Inflammatory macrophage treated with lipopolysaccharide for 4 hours (primary cell): ENCODE results near the gene MAP6D1.
A peak's percentile ranks its signal among the peaks of the same experiment; 100 is the strongest.
"Not testable (repeated sequence)": the region's sequence is repeated elsewhere in the genome, so short reads cannot be mapped to it uniquely, and the experiment has no call there.

Experiments
- DNase-seq: peaks from one replicate; pipeline ENCODE4 v3.0.0-alpha.2; 2020

The MAP6D1 gene

DNA sequence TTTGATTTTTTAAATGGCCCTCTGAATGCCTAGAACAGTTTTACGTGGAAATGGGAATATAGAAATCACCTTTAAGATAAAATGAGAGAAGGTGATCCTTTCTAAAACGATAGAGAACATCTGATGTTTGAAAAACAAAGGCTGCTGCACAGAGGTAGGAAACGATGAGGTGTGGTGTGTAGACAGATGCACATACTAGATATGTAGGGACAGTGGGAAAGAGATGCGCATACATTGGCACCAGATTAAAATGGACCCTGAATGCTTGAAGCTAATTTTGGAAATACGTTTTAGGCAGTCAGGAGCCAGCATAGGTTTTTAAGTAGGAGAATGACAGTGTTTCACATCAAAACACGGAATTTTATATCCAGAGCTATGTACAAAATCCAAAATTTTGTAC is 29.0 kb downstream of the MAP6D1 start:
- DNase-seq: no peak

DNA sequence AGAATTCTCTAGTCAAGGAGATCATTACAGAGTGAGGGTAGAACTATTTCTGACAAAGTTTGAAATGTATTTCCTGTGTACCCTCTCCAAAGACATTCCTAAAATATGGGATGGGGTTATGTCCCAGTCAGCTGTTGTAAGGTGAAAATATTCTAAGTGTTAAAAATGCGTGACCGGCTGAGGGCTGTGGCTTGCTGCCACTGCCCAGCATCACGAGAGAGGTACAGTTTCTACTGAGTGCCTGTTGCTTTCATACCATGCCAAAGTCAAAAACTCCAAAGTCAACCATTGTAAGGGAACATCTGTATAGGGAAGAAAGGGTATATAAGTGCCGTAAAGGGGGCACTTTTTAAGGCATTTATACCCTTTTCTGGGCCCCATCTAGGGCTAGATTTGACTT is 30.9 kb downstream of the MAP6D1 start:
- DNase-seq: no peak

DNA sequence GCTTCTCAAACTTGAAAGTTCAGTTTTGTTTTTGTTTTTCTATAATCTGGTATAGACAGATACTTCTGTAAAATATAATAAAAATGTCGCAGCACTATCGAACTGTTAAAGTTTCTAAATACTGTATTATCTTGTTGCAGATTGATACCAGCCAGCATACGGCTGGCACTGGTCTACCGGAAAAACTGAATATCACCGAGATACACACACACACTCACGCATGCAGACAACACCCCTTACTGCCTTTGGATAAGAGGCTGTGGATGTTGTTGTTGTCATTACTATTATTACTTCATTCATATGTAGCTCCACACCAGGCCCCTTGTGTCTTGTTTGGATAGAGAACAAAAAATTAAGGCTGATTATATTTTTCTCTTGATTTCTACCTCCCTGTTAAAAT is 32.4 kb downstream of the MAP6D1 start:
- DNase-seq: no peak

DNA sequence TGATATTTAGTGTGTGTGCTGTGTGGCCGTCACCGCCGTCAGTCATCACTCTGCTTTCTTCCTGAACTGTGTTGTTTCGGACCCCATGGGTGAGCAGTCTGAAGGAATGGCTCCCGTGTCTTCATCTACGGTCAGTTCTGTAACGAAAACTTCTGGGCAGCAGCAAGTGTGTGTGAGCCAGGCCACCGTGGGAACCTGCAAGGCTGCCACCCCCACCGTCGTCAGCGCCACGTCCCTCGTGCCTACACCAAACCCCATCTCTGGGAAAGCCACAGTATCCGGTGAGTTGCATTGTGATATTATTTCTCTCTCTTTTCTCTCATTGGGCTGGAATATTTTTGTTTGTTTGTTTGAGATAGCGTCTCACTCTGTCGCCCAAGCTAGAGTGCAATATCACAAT is 34.7 kb downstream of the MAP6D1 start:
- no peak for DNase-seq

DNA sequence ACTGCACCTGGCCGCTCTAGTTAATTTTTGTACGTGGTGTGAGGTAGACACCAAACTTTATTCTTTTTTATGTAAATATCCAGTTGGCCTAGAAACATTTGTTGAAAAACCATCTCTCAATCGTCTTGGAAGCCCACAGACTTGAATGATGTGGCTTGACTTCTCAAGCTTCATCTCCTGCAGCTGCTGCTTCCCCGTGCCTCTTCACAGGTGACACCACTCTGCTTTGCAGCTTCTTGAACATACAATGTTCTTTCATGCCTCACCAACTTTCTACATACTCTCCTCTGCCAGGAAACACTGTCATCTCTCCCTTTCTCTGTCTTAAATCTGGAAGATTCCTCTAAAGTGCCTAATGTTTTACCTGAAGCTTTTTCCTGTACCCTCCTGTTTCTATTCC is 35.6 kb downstream of the MAP6D1 start:
- no peak for DNase-seq

DNA sequence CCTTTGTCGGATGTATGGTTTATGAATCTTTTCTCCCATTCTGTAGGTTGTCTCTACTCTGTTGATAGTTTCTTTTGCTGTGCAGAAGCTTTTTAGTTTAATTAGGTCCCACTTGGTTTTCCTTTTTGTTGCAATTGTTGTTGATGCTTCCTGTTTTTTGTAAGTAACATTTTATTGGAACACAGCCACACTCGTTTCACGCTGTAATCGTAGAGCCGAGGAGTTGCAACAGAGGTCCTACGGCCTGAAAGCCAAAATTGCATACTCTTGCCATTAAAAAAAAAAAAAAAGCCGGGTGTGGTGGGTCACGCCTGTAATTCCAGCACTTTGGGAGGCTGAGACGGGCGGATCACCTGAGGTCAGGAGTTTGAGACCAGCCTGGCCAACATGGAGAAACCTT is 40.9 kb downstream of the MAP6D1 start:
- peak; percentile 88 for DNase-seq

DNA sequence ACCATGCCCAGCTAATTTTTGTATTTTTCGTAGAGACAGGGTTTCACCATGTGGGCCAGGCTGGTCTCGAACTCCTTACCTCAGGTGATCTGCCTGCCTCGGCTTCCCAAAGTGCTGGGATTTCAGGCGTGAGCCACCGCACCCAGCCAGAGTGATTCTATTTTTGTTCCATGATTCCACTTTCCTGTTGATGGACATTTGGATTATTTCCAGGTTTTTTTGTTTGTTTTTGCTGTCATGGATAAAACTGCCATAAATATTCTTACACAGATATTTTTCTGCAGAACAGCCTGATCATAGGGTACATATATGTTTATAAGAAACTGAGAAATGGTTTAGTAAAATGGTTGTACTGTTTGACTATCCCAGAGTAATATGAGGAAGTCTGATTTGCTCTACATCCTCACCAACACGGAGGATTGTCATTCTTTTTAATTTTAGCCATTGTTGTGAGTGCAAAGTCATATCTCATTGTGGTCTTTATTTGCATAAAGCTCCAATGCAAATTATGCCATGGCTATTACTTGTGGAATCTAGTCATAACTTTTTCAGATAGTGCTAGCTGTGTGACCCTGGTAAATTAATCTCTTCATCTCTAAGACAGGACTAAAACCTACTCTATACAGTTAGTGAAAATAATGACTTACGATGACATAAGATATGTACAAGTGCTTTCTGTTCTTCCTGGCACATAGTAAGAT is 42.7 kb downstream of the MAP6D1 start:
- DNase-seq: peak; percentile 19

DNA sequence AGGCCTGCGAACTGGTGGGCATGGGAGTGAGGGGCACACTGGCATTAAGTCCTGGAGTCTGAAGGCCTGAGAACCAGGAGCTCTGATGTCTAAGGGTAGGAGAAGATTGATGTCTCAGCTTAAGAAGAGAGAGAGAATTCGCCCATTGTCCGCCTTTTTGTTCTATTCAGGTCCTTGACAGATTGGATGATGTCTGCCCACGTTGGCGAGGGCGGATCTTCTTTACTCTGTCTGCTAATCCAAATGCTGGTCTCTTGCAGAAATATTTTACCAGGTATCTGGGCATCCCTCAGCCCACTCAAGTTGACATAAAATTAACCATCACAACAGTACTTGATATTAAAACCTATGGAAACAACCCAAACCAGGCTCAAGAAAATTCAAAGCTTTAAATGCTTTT is 44.1 kb downstream of the MAP6D1 start:
- DNase-seq: no peak

DNA sequence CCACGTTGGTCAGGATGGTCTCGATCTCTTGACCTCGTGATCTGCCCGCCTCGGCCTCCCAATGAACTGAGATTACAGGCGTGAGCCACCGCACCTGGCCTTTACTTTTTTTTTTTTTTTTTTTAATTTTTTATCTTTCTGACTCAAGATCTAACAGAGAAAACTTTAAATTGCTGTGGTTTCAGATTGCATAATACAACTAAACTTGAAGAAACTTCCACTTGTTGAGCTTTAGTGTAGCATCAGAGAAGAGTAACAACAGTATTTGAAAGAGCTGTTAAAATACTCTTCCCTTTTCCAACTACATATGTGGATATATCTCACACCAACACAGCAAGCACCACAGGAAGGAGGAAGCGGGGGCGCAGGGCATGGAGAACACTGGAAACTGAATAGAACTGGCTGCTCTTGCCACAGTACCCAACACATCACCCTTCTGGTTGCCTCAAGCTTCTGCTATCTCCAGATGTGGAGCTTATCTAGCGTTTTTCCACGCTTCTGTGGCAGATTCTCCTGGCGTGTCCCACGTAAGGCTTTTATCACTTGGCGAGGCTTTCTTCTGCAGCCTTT is 45.4 kb downstream of the MAP6D1 start:
- DNase-seq: peak; percentile 86

DNA sequence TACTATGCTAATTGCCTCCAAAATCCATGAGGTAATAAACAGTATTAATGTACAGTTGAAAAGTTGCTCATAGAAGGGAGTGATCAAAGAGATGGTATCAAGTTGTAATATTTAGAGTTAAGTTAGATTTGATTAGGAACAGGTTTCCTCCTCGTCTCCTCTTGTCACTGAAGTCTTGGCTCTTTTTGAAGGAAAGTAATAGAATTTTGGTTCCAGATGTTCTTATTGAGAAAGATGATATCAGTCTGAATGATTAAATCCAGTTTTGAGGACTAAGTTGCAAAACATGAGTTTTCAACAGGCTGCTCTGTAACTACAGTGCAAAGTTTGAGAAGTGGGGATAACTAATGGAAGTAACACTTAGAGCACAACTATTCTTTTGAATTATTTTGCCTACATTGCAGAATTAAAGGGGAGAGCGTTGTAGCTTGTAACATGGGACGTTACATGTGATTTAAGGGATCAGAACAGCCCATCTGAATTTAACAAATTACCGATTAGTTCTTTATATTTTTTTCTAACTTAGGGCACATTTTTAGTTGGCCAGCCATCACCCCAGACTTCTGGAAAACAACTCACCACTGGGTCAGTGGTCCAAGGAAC is 48.3 kb downstream of the MAP6D1 start:
- DNase-seq: no peak

DNA sequence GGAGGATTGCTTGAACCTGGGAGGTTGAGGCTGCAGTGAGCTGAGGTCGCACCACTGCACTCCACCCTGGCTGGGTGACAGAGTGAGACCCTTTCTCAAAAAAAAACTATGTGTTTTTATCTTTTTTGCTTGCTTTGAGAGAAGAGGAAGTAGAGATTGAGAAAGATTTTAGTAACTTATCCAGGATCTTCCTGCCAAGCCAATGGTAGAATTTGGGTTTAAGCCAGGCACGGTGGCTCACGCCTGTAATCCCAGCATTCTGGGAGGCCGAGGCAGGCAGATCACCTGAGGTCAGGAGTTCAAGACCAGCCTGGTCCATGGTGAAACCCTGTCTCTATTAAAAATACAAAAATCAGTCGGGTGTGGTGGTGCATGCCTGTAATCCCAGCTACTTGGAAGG is 48.9 kb downstream of the MAP6D1 start:
- not testable (repeated sequence) for DNase-seq

DNA sequence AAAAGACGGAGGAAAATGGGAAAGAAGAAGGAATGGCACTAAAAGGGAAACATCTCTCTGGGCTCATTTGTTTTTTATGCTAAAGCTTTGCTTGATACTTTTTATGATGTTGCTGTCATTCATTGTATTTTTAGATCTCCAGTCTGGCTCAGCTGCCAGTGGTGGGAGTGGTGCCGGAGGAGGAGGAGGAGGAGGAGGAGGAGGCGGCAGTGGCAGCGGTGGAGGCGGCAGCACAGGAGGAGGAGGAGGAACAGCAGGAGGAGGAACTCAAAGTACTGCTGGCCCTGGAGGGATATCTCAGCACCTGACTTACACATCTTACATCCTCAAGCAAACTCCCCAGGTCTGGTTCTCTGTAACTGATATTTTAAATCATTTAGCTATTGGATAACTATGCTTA is 49.6 kb downstream of the MAP6D1 start:
- DNase-seq: no peak

DNA sequence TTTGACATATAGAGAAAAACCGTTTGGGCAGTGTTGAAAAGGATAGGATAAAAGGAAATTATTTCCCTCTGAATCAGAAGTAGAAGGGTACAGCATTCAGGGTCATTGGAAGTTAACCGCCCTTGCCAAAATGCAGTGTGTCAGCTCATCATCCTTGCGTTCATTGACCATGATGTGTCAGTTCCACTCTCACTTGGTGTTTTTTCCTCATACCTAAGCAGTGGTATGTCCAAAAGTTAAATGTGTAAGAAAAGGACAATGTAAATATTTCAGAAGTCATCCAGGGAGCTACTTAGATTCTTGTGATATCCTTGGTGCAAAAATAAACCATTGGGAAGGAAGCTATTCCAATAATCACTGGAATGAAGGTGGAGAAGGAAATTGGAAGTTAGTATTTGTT is 50.7 kb downstream of the MAP6D1 start:
- DNase-seq: no peak

DNA sequence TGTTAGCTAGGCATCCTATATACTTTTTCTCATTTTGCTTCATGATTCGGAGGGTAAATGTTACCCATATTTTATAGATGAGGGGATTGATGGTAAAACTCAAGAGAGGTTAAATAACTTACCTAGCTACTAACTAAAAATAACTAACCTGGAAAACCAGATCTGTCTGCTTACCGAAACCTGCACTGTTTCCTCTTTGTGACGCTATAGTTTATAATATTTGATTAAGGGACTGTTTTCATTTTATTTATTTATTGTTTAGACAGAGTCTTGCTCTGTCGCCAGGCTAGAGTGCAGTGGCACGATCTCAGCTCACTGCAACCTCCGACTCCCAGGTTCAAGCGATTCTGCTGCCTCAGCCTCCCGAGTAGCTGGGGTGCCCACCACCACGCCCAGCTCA is 55.9 kb downstream of the MAP6D1 start:
- DNase-seq: no peak

DNA sequence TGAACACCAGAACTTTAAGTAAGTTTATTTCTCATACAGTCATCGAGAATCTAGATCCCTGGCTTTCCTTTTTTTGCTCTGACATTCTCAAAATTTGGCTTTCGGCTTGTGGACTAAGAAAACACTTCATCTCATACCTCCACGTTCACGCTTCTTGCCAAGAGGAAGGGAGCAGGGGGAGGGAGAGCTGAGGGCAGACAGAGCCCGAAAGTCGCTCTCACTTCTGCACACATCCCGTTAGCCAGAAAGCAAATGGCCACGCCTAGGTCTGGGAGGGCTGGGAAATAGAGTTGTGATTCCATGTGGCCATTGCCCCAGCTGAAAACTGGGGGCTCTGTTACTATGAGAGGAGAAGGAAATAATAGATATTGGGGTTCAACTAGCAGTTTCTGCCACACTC is 57.3 kb downstream of the MAP6D1 start:
- no peak for DNase-seq

DNA sequence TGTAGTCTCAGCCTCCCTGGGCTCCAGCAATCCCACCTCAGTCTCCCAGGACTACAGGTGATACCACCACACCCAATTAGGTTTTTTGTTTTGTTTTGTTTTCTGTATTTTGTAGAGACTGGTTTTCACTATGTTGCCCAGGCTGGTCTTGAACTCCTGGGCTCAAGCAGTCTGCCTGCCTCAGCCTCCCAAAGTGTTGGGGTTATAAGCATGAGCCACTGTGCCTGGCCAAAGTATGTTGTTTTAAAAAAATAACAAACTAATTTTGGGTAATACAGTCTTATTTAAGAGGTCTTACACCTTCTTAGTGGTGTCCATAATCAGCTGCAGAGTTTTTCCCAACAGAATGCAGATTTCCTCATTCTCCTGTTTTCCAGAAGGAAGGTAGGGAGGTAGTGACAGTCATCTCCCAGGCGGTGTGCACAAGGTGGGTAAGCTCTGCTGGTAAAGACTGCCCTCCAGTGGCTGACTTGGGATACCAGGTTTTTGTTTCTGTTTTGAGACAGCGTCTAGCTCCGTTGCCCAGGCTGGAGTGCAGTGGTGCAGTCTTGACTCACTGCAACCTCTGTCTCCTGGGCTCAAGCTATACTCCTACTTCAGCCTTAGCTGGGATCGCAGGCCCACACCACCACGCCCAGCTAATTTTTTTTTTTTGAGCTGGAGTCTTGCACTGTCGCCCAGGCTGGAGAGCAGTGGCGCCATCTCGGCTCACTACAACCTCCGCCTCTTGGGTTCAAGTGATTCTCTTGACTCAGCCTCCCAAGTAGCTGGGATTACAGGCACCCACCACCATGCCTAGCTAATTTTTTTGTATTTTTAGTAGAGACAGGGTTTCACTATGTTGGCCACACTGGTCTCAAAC is 58.4 kb downstream of the MAP6D1 start:
- DNase-seq: peak; percentile 57

DNA sequence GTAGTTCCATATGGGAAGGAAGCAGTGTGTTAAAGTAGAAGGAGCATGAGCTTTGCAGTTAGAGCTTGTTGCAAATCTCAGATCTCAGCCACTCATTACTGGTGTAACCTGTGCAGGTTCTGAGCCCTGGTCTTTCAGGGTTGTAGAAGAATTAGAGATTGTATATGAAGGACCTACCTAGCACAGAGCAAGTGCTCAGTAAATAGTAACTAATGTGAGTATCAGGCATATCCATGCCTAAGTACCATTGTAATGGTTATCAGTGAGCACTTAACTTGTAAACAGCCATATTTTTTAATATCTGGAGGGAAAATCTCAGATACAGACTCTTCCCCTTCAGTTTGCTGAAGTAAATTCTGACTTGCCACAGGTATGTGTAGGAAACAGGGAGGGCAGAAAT is 59.3 kb downstream of the MAP6D1 start:
- DNase-seq: no peak
